ENCODE measurements around the gene CLN6. TPM values are rescaled to one million over a fixed set of nuclear protein-coding genes. Genes with fewer than 3 reads are reported as not detected.
"Not testable (repeated sequence)": the region's sequence is repeated elsewhere in the genome, so short reads cannot be mapped to it uniquely, and the experiment has no call there.

CLN6 gene
- polyA plus RNA-seq, 1 donor: 19.5 TPM

DNA sequence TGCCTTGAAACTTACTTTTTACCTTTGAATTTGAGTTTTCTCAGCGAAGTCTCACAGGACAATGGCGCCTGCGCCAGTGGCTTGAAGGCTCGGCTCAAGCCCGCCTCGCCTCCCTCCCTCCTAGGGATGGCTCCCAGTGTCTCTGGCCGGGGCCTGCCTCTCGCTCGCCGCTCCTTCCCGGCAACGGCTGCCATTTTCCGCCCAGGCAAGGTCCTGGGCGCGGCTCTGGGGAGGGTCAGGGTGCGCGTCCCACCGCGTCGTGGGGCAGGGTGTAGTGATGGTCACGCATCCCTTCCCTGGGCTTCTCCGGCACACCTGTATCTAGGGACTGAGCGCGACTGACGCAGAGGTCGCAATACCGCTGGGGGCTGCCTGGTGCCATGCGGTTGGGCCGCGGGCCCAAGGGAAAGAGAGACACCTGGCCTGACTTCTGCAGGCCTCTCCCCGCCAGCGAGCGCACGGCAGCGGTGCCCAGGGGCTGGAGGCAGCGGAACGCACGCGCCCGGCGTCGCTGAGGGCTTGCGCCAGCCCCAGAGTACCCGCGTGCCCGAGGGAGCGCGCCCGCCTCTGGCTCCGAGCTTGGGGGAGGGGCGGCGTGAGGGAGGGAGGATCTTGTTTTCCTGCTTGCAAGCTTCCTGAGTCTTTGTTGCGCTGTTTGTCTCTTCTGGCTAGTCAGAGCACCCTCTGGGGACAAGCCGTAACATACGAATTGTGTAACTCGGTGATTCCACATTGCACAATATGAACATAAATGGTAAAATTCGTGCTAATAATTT lies 27.3 kb upstream of the CLN6 start:
- DNase-seq (ENCODE audit: low read depth): no peak

DNA sequence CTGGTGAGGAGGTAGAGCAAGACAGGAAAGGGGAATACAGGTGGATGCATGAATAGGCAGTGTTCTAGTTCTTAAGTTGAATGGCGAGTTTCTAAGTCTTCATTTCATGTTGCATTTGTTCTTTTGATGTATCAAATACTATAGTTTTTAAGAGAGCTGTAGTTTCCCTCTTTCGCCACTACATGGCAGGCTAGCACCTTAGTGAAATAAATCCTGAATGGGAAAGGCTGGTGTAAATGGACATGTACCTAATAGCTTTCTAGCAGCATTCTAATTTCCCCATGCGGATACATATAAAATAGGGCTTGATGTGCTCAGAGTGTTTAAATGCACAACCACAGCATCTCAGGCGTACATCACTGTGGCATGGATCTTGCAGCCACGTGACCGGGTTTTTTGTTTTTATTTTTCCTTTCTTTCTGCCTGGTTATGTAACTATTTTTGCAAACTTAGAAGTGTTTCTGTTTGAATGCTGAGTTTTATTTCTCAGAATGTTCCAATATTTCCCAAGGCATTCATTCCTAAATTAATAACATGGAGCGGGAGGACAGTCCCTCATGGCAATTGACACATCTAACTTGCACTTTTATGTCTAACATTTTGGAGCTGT lies 23.5 kb upstream of the CLN6 start:
- DNase-seq (ENCODE audit: low read depth): no peak

DNA sequence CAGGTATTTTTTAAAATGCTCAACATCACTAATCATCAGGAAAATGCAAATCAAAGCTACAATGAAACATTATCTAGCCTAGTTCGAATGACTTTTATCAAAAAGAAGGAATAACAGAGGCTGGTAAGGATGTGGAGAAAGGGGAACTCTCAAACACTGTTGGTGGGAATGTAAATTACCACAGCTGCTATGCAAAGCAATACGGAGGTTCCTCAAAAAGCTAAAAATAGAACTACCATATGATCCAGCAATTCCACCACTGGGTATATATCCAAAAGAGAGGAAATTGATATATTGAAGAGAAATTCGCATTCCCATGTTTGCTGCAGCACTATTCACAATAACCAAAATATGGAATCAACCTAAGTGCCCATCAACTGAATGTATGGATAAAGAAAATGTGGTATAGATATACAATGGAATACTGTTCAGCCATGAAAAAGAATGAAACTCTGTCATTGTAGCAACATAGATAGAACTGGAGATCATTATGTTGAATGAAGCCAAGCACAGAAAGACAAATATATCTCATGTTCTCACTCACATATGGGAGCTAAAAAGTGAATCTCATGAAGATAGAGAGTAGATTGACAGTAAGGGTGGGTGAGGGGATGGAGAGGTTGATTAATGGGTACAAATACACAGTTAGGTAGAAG lies 19.7 kb upstream of the CLN6 start:
- no peak for DNase-seq (ENCODE audit: low read depth)

DNA sequence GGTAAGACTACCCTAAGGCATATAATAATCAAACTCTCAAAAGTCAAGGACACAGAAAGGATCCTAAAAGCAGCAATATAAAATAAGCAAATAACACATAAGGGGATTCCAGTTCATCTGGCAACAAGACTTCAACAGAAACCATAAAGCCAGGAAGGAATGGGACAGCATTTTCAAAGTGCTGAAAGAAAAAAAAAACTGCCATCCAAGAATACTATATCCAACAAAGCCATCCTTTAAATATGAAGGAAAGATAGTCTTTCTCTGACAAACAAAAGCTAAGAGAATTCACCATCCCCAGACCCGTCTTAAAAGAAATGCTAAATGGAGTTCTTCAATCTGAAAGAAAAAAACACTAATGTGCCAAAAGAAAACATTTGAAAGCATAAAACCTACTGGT lies 14.7 kb upstream of the CLN6 start:
- no peak for DNase-seq (ENCODE audit: low read depth)

DNA sequence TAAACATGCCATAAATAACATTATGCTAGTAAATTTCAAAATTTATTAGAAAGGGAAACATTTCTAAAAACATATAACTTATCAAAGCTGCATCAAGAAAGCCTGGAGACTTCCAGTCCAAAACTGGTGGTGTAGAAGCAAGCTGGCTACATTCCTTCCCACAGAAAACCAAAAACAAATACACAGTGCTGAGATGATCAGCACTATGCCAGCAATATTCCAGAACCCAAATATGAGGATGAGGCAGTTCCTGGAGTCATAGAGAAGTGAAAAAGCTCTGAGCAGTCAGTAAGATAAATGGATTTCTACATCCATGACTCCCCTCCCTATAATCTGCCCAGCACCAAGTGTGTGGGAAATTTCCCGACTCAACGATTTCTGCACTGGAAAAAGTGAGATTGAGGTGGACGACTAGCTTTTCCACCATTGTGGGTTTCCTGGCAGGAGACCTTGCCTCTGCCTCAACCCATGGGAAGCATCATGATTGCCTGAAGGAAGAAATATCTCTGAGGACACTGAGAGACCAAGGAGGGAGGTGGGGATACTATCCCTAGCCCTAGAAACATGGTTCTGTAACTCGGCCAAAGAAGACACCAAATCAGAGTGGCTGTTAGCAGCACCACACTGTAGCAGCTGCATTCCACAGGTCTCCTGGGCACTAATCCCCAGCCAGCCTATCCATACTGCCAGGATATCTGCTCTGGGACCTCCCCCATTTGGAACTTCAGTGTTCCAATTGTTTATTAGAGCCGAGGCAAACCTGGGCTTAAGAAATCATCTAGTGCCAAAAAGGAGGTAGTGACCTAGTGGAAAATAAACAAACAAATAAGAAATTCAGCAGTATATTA lies 11.8 kb upstream of the CLN6 start:
- no peak for DNase-seq (ENCODE audit: low read depth)

DNA sequence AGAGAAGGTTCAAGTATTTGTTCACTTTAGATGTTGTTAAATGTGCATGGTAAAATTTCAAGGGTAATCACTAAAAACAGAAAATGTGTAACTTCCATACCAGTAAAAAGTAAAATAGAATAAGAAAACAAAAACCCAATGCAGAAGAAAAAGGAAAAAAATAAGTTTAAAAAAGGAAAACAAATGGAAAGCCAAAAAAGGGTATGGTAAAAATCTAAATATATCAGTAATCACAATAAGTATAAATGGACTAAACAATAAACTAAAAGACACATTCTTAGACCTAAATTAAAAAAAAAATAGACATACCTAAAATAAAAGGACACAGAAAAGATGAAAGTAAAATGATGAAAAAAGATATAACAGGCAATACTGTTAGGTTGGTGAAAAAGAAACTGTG lies 9.5 kb upstream of the CLN6 start:
- DNase-seq (ENCODE audit: low read depth): no peak

DNA sequence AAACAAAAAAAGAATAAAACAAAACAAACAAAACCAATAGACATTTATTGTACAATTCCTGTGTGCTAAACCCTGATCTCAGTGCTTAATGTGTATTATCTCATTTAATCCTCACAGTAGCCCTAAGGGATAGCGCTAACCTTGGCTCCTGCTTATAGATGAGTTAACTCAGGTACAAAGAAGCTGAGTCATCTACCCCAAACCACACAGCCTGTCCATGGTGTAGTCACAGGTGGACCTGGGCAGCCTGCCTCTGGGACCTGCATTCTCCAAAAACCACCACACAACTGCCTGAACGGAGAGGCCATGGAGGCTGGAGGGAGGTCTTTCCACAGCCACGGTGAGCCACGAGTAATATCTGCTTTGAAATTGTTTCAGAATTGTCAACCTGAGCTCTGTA lies 5.5 kb upstream of the CLN6 start:
- no peak for DNase-seq (ENCODE audit: low read depth)

DNA sequence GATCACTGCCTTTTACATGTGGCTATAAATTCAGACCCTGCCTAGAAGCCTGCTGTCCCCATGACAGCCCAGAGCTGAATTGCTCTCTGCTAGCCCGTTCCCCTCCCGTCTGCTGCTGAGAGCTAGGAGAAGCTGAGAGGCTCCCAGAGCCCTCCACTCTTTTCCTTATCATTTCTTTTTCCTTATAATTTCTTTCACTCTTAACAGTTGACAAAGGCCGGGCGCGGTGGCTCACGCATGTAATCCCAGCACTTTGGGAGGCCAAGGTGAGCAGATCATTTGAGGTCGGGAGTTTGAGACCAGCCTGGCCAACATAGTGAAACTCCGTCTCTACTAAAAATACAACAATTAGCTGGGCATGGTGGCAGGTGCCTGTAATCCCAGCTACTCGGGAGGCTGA lies 5.0 kb upstream of the CLN6 start:
- not testable (repeated sequence) for DNase-seq (ENCODE audit: low read depth)

DNA sequence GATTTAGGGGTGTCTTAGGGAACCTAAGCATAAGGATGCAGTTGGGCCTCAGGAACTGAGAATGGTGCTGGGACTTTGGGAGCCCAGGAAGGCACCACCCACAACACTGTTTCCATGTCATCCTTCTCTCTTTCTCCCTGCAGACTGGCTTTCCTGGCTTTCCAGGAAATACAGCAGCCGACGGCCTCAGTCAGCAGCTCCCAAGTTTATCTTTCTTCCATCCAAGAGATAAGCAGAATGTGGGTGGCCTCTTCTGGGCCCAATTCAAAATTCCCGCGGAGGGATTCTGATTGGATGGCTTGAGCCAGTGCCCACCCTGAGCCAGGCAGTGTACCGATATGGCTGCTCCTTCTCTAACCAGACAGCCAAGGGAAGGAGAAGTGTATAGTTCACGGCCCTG lies 4.5 kb upstream of the CLN6 start:
- DNase-seq (ENCODE audit: low read depth): no peak

DNA sequence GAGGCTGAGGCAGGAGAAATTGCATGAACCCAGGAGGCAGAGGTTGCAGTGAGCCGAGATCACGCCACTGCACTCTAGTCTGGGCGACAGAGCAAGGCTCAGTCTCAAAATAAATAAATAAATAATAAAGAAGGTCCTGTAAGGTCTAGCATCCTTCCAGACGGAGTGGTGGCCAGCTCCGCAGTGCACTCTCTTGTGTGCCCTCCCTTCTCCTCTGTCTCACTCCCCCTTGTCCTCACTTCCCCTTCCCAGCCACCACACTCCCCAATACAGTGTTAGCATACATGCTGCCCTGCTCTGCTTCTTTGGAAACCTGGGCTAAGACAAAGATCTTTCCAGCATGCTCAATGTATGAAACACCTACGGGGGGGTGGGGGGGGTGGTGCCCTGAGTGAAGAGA lies 3.4 kb upstream of the CLN6 start:
- no peak for DNase-seq (ENCODE audit: low read depth)

DNA sequence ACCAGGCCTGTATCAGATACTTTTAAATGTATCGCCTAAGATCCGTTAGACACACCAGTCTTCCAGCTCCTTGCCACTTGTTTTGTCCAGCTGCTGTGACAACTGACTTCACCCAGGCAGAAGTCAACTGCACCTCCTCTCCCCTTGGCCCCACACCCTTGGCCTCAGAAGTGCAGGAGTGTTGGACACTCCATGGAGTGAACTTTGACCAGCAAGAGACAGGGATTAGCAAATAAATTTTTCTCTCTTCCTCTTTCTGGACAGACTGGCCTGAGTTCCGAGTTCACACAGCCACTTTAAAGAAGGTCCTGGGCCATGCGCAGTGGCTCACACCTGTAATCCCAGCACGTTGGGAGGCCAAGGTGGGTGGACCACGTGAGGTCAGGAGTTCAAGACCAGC lies 2.9 kb upstream of the CLN6 start:
- DNase-seq (ENCODE audit: low read depth): no peak

DNA sequence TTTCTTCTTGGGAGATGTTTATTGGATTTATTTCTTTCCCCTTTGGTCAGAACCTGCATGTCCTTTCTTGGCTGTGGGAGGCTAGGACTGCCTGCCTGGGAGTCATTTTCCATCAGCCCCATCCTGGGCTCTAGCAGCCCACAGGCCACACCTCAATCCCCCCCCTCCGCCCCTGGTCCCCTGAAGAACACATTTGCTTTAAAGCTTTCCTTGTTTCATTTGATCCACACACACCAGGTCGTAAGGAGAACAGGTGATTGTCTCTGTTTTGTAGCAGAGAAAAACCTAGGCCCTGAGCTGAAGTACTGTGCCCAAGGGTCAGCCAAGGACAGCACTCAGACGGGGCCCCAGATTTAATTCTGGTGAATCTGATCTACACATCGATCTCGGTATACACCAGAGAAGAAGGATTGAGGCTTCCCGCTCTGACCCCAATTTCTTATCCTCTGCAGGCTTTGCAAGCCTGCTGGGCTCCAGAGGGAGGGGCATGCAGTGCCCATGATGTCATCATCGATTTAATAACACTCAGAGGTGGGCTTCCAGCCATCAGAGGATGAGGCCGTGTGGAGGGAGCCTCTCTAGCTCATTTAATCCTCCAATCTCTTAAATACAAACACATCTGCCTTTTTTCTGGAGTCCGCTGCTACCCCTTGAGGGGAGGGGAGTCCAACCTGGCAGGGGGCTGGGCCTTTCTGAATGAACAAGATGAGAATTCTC lies 1.7 kb upstream of the CLN6 start:
- DNase-seq (ENCODE audit: low read depth): no peak

DNA sequence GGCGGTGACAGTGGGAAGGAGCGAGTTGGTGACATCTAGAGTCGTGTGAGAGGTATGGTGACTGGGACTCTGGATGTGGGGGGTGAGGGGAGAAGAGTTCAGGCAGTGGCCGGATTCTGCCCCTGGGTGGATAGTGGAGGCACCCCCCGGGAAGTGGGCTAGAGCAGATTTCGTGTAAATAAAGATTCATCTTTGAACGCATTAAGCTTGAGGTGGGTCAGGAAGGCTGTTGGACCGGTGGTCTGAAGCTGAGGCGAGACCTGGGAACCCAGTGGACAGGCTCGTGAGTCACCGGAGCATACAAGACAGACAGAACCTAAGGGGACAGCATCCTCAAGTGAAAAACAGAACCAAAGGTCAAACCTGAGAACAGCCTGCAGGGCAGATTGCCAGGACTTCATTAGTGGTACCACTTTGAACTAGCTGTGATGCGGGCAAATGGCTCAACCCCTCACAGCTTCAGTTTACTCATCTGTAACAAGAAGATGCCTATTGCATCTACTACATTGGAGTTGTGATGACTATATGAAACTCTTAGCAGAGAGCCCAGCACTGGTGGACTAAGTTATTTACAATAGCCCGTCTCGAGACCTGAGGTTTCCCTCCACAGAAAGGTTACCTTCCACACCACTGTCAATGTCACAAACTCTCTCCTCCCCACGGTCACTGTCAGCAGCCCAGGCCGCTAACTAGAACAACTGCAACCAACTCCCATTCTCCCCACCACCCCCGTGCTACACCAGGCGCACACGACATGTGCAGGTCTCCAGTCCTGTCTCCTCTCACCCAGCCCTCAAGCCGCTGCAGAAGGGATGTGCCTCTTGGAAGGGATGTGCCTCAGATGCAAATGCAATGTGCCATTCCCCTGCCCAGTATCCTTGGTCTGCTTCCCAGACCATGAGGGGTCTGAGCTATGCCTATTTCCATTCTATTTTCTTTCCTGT lies 901 bp upstream of the CLN6 start:
- DNase-seq (ENCODE audit: low read depth): no peak

DNA sequence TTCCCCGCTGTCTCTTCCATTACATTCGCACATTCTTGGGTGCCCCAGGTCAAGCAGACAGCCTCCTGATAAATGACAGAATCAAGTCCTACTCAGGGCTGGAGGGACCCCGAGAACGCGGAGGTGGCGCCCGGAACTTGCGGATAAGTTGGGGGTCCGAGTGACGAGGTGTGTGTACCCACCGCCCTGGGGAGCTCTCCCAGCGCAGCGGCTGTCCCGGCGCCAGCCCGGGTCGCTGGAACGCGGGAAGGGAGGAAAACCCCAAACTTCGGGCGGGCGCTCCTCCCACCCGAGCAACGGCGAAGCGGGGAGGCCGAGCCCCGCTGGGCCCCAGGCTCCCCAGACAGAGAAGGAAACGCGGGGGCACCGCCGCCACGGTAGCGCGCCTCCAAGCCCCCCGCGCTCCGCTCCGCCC lies 550 bp downstream of the CLN6 start:
- no peak for DNase-seq (ENCODE audit: low read depth)

DNA sequence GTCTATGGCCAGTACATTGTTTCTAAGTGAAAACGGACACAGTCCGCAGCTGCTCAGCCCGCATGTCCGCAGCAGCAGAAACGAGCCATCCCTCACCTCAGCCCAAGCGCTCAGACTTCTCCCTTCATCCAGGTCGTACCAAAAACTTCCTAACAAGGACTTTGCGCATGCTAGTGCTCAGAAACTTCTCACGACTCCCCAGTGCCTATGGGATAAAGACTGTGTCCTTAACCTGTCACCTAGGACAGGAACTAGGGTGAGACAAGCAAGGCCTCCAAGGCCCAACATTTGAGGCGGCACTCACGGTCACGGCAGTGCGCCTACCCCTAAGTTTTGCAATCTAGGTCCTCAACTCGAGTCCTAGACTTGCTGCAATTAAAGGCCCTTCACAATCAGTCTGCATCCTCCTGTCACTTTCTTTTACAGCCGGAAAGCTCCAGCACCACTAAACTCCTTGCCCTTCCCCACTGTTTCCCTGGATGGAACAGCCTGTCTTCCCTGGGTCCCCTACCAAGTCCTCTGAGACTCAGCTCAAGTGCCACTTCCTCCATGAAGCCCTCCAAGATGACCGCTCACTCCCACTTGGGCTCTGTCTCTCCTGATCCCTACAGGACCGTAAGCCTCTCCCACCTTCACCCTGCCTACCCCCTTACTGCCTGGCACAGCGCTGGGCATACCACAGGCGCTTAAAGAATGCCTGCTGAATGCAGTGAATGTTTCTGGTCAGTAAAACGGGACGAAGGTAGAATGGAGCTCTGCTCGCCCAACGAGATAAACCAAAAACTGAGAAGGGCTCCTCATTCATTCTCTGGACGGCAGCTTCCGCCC lies 1.2 kb downstream of the CLN6 start:
- no peak for DNase-seq (ENCODE audit: low read depth)

DNA sequence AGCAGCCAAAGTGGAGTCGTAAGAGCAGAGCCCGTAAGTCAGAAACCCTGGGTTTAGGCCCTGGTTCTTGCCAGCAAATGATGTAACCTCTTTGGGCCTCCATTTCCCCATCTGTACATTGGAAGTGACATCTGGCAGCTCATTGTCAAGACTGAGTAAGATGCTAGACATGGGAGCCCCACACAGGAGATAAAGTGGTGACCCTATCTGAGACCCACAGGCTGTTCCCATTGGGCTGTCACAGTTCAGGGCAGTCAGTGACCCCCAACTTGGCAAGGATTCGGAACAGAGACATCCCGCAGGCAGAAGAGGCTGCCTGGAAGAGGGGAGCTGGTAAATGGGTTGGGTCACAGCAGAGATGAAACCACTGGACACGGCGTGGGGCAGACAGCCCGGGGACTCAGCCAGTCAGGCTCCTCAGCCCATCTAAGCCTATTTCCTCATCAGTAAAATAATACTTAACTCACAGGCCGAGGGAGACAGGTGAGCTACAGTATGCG lies 1.8 kb downstream of the CLN6 start:
- DNase-seq (ENCODE audit: low read depth): no peak

DNA sequence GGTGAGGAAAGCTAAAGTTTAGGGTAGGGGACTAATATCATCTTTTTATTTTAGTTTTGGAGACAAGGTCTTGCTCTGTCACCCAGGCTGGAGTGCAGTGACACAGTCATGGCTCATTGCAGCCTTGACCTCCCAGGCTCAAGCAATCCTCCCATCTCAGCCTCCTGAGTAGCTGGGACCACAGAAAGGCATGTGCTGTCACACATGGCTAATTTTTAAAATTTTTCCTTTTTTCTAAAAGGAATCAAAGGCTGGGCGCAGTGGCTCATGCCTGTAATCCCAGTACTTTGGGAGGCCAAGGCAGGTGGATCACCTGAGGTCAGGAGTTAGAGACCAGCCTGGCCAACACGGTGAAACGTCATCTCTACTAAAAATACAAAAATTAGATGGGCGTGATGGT lies 4.1 kb downstream of the CLN6 start:
- DNase-seq (ENCODE audit: low read depth): not testable (repeated sequence)

DNA sequence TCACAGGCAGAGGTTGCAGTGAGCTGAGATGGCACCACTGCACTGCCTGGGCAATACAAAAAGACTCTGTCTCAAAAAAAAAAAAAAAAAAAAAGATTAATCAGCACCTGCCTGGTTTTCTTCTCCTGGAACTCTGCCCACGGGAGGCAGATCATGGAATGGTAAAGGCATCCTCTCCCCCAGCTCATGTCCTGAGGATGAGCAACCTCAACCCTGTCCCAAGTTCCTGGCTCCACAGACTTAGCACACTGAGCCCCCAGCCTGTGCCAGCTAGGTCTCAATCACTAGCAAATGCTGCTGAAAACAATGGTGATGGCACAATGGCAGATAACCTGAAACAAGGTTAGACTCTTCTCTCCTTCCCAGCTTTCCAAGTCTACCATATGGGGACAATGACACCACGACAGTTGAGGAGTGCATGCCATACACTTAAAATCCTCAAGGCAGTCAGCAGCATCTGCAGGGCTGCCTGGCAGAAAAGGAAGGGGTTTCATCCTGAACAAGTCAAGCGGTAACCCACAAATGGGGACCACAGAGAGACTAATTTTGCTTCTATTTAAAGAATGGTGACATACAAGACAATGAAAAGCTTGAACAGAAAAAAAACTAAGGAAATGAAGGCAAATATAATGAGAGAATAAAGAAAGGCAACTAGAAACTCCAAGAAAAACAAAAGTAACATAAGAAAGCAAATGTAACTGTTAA lies 4.8 kb downstream of the CLN6 start:
- no peak for DNase-seq (ENCODE audit: low read depth)

DNA sequence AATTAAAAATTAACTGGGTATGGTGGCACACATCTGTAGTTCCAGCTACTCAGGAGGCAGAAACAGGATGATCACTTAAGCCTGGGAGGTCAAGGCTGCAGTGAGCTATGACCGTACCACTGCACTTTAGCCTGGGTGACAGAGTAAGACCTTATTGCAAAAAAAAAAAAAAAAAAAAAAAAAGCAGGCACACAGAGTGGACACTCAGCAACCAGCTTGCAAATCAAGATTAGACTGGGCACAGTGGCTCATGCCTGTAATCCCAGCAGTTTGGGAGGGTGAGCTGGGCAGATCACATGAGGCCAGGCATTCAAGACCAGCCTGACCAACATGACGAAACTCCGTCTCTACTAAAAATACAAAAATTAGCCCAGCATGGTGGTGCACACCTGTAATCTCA lies 5.4 kb downstream of the CLN6 start:
- DNase-seq (ENCODE audit: low read depth): no peak
